Stimulated activated CD8-positive, alpha-beta memory T cell treated with anti-CD3 and anti-CD28 coated beads, Interleukin-12 subunit alpha, Interleukin-12 subunit beta, amount 100 ng/mL, for 1 hour (primary cell): ENCODE data around the gene USP16.

ENCODE experiments used
- DNase-seq: peaks from one replicate; pipeline ENCODE4 v3.0.0-alpha.2; 2020; ENCODE audit warnings: low read depth

USP16 gene

DNA sequence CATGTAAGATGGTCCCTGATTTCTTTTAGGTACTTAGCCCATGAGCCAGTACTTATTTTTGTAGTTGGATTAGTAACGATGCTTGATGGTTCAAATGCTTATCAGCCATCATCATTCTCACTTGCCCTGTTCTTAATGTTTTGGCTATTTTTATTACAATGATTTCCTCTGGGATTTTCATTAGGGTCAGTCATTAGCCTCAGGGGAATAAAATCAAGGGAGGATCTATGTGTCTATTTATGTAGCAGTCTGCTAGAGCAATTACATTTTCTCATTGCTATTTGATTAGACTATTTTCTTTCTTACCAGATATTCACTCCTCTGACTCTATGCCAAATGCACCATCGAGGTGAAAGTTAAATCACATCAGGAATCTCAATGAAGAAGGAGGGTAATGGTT, 59.9 kb downstream of the USP16 start:
- DNase-seq = no peak

DNA sequence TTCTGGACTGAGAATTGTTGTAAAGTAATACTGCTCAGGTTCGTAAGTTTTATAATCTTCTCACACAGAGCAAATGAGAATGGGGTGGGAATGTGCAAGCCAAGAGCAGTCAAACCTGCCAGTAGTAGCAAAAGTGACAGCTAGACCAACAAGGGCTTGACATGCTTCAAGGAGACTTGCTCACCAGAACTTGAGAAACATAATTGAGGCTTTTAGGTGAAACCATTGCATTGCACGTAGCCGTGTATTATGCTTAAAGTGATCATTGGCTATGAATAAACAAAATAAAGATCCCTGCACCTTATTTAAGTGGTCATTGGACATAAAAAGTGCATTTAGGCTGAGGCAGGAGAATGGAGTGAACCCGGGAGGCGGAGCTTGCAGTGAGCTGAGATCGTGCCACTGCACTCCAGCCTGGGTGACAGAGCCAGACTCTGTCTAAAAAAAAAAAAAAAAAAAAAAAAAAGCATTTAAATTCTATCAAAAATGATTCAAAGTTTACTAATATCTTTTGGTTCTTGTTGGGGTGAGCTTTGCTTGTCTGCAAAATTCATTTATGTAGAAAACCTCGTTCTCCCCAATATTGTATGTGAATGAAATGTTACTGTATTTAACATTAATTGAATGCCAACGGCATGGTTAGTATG, 60.8 kb downstream of the USP16 start:
- DNase-seq = no peak

DNA sequence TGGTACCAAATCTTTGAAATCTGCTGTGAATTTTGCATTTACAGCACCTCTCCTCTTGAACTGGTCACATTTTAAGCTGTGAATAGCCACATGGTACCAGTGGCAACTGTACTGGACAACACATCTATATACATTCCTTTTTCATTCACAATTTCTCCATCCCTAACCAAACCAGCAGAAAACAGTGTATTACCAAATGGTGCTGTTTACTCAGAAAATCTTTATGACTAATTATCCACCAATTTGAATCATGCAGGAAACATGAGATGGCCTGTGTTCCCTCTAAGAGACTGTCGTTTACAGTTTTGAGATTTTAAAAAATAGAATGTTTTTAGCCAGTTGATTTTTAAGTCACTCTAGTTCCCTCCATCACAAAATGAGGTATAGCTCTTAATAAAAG, 66.6 kb downstream of the USP16 start:
- no peak for DNase-seq

DNA sequence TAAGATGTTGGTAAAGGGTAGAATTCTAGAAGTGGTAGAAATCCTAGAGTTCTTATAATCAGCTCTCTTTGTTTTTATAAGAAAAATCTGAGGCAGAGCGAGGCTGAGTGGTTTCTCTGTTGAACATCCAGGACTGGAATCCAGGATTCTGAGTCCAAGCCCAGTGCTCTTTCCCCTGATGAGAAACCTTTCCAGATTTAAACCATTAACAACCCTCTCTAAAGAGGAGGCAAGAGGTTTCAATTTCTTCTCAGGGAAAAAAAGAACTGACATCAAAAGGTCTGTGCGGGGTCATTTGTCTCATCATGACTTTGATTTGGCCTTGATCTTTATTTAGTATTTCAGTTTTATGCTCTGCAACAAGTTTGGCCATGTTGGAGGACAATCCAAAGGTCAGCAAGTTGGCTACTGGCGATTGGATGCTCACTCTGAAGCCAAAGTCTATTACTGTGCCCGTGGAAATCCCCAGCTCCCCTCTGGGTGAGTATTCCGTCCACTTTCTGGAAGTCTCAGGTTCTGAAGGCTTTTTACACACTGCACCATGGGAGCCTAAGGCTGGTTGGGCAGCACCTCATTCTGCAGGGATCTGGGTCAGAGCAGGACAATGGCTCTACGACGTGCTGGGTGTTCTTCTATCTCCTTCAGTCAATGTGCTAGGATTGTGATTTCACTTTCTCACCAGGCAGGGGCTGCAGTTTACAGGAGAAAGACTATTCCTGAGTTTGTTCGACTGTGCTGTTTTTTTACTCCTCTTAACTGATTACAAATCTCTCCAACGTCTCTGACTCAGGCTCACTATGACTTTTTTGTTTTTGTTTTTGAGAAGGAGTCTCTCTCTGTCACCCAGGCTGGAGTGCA, 67.9 kb downstream of the USP16 start:
- no peak for DNase-seq

DNA sequence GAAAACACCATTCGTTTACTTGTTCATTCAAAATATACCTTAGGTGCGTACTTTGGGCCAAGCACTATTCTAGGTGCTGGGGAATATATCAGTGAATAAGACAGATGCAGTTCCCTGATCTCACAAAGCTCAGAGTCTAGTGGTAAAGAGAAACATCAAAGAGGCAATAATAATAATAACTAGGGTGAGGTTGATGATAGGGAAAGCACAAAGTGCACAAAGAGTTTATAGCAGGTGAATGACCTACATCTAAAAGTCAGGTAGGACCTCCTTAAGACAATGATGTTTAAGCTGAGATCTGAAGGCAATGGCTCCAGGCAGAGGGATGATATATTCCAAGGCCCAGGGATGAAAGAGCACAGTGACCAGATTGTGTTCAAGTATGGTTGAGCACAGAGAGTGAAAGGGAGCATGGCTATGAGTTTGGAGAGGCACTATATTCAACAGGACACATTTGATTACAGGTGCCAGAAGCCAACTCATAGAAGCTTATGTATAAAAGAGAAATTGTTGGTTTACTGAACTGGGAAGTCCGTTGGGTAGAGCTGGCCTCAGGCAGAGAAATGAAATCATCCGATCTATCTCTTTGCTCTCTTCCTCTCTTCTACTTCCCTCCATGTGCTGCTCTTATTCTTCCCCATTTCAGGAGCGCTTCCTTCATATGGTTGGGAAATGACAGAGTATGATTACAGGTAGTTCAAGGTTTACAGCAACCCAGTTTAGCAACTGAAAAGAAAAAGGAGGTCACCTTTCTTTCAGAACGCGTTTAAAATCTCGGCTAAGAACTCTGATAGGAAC, 71.9 kb downstream of the USP16 start:
- DNase-seq = no peak

DNA sequence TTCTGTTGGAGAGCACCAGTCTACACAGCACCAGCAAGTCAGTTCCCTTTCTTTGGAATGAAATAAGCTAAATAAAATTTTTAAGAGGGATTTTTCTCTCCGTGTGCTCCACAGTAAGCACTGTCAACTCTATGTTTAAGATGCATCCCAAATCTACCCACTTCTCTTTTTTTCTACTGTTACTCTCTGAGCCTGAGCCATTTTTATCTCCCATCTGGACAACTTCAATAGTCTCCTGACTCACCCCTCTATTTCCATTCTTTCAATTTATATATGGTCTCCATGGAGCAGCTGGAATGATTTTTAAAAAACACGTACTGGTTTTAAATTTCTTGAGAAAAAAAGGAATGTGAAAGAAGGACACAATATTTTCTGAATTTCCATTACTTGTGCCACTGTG, 73.7 kb downstream of the USP16 start:
- DNase-seq = no peak

DNA sequence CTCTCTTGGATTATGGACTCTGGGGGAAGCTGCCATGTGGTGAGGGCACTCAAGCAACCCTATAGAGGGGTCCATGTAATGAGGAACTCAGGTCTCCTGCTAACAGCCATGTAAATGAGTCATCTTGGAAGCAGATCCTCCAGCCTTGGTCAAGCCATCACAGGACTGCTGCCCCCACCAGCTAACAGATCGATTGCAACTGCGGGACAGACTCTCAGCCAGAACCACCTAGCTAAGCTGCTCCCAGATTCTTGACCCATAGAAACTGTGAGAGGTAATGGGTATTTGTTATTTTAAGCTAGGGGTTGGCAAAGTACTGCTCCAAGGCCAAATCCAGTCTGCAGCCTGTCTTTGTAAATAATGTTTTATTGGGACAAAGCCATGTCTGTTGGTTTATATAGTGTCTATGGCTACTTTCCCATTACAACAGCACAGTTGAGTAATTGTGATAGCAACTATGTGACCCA, 78.4 kb downstream of the USP16 start:
- DNase-seq = no peak
